LHCN-M2 (cell line): ENCODE data around the gene PTPRN2. TPM values are rescaled to one million over a fixed set of nuclear protein-coding genes. Genes with fewer than 3 reads are reported as not detected.
"Not testable (repeated sequence)": the region's sequence is repeated elsewhere in the genome, so short reads cannot be mapped to it uniquely, and the experiment has no call there.

ENCODE experiments used
- DNase-seq: peaks from one replicate; pipeline ENCODE4 v3.0.0-alpha.2; 2012; ENCODE audit warnings: low read depth
- total RNA-seq: library from RNA; depleted of rRNA; stranded (reverse); fragments of >200 nt; gene quantifications from 2 replicates; pipeline ENCODE4 v1.2.3, GENCODE V29; 2014

PTPRN2 gene
- total RNA-seq, 1 experiment from 2014 or later = 0.11 TPM

DNA sequence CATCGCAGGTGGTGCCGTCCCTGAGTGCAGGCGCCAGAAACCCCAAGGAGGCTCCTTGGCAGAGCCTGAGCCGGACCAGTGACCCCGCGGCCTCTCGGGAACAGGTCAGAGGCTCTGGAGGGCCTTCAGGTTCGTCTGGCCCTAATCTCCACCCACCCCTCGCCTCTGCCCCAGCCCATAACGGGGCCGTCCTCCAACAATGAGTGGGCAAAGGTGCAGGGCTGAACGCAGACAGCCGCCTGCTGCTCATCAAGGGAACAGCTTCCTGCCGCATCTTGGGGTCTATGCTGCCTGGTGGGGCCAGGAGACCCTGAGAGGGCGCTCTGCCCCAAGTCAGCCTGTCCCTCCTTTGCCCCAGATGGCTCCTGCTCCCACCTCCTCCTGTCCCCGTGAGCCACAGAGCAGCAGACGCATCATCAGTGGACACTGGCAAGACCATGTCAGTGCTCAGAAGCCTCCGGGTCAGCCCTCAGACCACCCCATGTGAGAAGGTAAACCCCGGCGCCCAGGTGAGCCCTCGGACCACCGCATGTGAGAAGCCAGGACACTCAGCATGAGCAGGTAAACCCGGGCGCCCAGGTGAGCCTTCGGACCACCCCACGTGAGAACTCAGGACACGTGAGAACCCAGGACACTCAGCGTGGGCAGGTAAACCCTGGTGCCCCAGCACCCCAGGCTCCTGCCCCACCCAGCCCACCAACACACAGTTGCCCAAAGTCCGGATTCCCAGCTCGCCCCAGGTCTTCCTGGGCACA is 142.0 kb downstream of the PTPRN2 start:
- no peak for DNase-seq

DNA sequence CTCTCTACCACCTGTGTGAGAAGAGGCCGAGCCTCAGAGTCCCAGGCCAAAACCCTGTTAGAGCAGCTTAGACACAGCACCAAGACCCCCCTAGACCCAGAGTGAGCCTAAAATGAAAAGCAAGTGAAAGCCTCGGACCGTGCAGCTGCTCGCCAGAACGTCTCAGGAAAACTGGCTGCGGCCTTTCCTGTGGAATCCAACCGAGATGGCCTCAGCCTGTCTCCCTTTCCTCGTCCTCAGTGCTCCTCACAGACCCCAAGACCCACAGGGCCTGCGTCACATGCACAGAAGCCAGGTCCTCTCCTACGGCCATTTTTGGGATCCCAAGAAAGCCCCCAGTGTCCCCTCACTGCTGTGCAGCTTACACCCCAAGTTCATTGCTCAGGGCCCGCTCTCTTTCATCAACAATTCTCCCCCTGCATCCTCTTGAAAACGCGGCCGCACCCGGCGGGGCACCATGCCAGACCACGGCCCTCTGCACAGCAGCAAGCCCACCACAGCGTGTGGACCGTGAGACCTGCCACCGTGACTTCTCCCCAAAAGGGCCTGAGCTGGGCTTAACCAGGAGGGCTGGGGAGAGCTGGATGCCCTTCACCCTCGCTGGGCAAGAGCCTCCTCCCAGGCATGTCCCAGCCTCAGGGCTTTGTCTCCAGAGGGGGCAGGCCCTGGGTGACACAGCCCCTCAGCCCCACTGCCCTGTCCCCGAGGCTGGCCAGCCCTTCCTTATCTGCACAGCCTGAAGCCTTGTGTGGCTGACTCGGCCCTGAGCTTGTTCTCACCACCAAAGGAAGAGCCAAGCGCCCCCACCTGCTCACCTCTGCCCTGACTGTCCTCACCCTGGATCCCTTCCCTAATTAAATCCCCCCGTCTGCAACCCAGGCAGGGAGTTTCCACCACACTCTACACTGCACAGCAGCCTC is 142.9 kb downstream of the PTPRN2 start:
- DNase-seq = no peak

DNA sequence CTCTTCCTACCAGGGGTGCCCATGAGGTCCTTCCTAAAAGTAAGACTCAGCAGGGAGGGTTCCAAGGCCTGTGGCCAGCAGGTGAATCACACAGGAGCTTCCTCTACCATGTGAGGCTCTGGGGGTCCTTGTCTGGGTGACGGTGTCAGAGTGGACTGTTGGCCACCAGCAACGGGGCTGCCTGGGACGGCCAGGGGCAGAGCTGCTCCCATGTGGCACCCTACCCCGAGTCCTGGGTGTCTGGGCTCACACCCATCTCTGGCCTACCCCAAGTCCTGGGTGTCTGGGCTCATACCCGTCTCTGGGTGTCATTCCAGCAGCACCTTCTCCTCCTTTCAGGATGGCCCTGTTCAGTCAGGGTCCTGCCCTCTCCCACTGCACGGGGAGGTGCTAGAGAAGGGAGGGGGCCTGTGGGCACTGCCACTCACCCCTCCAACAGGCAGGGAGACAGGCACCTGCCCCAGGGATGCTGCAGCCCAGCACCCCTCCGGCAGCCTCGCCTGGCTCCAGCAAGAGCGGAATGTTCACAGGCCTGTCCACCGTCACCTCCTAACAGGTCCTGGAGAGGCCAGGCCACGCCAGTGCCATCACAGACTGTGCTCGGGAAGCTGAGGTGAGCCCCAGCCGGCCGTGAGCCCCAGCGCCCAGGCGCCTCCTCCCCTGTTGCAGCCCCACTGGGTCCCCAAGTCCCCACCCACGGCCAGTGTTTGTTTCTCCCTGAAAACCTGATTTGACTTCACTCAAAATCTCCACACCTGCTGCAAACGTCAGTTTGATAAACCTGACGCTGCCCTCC is 143.7 kb downstream of the PTPRN2 start:
- DNase-seq = no peak

DNA sequence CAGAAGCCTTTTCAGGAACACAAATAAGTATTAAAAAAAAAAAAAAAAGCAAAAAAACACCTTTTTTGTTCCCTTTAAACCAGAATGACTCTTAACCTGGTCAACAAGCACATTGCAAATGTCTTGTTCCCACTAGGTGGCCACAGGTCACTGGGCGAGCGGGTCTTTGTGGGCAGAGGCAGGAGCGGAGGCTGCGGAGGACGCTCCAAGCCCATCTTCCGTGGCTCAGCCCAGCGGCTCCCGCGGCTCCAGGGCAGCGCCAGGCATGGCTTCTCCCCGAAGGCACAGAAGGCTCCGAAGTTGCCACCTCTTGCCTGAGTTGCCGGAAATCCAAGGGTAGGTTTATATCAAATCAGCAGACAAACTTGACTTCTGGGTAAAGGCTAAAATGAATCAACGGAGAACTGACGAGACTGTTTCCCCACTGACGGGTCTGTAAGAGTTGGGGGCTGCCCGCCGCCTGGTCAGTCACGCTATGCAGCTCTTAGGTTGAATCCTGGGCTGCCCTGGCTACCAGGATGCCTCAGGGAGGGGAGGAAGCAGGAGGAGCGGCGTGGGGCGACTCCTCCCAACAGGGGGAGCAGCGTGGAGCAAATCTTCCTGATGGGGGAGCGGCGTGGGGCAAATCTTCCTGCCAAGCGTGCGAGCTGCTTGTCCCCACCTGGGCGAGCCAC is 144.5 kb downstream of the PTPRN2 start:
- DNase-seq = no peak

DNA sequence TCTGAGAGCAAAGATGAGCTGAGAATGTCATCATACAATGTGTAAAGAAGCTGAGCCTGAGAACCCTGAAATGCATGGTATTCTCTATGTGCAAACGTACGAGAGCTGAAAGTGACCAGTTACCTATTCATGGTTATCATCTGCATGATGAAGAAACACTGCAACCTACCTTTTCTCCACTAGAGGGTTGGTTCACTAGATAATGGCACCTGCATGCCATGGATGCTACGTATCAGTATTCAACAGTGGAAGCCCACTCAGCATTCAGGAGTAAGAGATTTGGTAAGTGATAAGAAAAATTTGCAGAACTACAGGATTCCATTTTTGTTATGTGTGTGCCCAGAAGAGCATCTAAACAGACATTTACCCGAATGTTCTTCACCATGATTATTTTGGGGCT is 145.4 kb downstream of the PTPRN2 start:
- DNase-seq = no peak

DNA sequence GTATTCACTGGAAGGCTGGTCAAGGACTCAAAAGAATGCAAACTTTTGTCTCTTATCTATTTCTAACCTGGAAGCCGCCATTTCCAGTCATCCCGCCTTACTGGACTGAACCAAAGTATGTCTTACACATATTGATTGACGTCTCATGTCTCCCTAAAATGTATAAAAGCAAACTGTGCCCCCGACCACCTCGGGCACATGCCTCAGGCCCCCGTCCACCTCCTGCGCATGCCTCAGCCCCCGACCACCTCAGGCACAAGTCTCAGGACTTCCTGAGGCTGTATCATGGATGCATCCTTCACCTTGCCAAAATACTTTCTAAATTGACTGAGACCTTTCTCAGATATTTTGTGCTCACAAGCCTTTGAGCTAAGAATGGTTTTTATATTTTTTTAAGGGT is 148.6 kb downstream of the PTPRN2 start:
- no peak for DNase-seq

DNA sequence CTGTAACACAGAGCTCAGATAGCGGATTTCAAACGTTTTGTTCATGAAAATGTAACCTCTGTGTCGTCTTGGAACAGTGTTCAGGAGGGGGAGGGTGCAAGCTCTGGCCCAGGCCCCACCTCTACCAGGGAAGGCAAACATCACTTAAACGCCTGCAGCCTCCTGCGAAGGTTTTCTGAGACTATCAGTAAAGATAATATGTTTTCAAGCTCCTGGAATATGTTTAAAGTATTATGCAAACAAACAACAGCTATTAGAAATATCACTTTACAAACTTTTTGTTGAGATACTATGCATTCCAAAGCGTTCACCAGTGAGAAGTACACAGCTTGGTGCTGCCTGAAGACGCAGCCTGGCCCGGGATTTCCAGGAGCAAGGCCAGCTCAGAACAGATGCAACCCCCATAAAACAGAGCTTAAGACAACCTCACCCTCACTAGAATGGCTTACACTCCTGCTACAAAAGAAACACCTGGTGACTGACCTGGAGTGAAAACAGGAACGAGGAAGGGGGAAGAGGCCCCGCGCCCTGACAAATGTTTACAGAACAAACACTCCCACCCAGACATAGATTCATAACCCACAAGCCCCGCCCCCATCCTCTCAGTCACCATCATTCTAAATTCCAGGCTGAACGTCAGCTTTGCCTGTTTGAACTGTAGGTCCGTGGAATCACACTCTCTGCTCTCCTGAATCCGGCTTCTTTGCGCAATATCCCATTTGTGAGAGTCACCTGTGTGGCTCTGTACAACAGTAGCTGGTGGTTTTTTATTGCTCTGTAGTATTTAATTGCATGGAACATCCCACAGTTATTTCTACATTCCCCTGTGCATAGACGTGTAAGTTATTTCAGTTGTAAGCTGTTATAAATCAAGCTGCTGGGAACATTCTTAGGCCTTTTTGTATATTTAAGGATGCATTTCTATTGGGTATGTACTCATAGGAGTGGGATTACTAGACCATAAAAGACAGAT is 155.0 kb downstream of the PTPRN2 start:
- DNase-seq = peak; percentile 9

DNA sequence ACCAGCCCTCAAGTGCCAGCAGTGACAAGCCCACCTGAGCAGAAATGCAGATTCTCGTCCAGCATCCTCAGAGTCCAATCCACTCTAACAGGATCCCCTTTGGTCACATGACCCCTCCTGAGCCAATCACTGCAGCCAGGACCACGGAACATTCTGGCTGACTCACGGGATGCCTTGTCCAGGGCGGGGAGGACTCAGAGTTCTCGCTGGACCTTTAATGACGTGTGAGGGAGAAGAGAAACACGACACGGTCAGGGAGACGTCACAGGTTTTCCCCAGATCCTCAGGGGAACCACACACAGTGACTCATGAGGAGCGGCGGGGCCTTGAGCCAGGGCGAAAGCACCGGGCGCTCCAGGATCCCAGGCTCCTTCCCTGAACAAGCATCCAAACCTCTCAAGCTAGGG is 155.7 kb downstream of the PTPRN2 start:
- DNase-seq = peak; percentile 77

DNA sequence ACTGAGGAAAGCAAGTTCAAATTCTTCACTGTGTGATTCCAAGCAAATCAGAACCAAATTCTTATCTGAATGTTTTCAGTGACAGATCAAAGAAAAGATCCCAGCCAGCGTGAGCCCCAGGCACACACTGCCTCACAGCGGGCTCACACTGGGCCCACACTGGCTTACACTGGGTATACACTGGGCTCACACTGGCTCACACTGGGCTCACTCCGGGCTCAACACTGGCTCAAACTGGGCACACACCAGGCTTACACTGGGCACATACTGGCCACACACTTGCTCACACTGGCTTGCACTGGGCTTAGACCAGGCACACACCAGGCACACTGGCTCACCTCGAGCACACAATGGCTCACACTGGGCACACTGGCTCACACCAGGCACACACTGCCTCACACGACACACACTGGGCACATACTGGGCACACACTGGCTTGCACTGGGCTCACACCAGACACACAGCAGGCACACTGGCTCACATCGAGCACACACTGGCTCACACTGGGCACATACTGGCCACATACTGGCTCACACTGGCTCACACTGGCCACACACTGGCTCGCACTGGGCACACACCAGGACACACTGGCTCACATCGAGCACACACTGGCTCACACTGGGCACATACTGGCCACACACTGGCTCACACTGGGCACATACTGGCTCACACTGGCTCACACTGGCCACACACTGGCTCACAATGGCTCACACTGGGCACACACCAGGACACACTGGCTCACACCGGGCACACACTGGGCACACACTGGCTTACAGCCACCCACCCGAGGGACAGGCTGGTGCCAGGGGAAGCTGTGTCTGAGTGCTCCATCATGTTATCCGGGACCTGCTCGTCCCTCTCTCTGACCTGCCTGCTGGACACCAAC is 156.3 kb downstream of the PTPRN2 start:
- no peak for DNase-seq

DNA sequence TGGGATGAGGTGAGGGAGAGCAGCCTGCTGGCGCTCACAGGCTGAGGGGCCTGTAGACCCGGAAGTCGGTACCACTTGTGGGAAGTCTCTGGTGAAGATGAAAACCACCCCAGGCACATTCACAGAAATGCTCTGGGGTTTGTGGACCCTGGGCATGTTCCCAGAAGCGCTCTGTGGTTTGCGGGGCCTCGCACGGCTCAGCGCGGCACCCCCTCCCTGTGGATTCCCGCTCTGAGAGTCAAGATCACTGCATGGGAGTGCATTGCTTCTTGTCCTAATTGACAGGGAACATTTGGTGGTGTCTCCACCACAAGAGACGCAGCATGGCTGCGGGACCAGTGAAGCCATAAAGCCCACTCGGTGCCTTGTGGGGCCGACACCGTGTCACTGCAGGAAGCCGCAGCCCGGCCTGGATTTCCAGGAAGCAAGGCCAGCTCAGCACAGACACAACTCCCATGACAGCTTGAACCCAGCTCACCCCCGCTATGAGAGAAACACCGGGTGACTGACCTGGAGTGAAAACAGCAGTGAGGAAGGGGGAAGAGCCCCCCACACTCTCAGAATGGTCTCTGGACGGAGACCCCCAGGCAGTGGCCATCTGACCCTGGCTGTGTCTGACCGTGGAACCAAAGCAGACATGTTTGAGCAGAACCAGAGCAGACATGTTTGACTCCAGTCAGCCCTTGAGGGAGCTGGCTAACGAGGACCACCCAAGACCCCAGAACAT is 157.2 kb downstream of the PTPRN2 start:
- DNase-seq = no peak

DNA sequence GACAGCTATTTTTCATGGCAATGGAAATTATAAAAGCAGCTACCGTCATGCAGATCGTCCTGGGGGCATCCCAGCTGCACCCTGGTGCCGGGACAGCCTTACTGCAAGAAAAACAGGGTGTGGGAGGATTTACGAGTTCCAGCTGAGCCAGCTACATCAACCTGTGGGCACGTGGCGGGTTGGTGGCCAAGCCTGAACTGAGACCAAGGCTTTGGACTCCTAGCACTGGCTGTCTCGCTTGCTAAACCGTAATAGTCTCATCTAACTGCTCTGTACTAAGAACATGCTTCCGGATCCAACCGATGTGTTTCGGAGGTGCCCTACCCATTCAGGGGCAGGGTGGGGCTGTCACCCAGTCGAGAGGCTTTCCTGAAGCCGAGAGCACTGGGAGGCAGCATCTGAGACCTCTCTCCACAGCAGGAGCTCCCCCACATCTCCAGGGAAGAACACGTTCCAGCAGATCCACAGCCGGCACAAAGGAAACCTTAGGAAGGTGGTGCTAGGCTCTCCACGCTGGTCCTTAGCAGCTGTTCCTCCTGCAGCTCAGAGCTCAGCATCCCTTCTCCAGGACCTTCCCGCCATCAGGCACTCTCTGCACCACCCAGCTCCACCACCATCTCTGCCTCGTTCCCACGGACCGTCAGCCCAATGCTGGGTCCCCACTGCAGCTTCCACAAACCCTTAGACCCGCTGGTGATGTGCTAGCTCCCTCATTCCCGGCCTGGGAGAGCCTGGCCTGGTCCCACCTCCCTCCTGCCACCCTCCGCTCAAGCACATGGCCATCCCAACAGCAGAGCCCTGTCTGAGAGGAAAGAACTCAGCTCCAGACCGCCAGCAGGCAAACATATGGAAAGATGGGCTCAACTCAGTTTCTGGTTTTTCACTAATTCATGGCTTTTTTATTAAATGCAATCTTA is 158.5 kb downstream of the PTPRN2 start:
- no peak for DNase-seq

DNA sequence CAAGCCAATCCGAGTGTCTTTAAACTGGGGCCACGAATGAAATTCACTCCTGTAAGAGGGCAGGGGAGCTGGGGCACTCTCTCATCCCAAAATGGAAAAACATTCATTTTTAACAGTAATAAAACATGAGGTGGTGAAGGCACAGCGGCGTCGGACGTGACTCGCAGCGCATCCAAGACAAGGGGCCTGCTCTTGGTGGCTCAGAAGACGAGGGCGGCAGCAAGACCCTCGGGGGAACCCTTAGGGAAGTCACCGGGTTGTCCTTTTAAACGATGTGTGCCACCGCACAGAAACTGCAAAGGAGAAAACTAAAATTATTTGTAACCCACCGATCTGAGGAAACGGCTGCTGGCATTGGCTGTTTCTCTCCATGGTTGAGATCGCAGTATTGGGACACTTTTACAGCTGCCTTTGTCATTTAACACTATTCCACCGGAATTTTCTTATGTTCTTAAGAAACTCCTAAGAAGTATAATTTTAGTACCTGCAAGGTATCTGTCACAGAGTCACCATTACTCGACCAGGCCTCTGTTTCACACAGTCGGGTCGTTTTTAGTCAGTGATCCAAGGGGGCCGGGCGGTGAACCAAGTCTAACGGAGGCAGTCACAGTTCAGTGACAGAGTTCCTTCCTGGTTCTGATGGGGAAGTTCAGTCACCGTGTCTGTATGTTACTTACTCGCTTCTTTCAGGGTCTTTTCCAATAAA is 159.3 kb downstream of the PTPRN2 start:
- no peak for DNase-seq

DNA sequence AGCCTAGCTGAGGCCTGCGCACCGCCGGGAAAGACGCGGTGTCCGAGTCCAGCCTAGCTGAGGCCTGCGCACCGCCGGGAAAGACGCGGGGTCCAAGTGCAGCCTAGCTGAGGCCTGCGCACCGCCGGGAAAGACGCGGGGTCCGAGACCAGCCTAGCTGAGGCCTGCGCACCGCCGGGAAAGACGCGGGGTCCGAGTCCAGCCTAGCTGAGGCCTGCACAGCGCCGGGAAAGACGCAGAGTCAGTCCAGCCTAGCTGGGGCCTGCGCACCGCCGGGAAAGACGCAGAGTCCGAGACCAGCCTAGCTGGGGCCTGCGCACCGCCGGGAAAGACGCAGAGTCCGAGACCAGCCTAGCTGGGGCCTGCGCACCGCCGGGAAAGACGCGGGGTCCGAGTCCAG is 161.9 kb downstream of the PTPRN2 start:
- DNase-seq = not testable (repeated sequence)

DNA sequence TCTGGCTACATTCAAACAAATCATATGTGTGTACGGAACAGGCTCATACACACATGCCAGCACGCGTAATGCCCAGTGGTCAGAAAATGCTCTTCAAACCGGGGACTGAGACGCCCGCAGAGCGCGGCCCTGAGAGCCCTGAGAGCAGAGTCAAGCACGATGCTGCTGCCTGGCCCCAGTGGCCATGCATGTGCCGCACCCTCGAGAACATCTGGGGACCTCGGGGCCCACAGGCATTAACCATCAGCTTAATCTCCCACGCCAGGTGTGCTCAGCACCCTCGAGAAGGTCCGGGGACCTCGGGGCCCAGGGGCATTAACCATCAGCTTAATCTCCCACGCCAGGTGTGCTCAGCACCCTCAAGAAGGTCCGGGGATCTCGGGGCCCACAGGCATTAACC is 163.1 kb downstream of the PTPRN2 start:
- DNase-seq = no peak

DNA sequence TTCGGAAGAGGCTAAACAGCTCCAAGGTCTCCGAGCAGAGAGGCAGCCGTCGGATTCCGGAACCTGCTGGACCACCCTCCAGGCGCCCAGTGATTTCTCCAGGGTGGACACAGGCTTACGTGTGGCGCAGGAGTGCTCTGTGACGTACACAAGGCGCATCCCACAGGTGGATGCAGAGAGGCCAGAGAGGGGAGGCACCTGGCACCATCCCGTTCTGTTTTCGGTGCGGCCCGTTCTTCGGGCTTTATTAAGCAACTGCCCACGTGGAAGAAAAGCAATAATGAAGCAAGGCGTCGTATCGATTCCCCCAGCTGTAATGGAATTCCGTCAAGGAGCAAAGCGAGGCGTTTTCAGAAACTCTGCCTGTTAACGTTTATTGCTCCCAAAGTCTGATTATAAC is 163.6 kb downstream of the PTPRN2 start:
- no peak for DNase-seq

DNA sequence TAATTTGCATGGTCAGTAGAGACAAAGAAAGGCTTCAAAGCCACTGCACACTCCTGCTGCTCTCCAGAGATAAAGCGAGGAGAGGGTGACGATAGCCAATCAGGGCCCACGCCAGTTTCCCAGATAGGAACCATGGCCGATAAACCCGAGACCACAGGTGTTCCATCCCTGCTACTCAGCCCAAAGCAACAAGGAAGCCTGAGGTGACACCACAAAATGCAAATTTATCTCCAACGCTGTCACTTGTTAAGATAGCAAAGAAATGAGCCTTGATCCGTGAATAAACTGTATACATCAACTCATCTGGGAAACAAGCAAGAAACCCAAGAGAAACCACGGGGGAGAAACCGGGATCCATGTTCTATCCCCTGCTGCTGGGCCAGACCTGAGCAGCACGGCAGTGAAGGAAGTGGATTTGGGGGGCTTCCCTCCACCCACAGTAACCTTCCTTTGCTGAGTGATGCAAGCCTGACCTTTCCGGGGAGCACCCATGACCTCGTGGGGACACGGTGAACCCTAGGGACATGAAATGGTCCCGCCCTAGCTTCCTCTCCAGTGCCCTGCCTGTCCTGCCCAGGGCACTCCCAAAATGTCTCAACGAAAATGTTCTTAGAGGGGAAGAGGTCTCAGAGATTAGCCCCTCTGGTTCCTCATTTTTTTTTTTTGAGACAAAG is 164.6 kb downstream of the PTPRN2 start:
- DNase-seq = no peak
